ENCODE results near the gene LRTM1. TPM values are rescaled to one million over a fixed set of nuclear protein-coding genes. Genes with fewer than 3 reads are reported as not detected.

LRTM1 gene
- total and polyA plus RNA-seq, 2 of the 13 experiments (the other 11 are each of a cell fraction or from before 2014, with no cell fraction given) = not detected

DNA sequence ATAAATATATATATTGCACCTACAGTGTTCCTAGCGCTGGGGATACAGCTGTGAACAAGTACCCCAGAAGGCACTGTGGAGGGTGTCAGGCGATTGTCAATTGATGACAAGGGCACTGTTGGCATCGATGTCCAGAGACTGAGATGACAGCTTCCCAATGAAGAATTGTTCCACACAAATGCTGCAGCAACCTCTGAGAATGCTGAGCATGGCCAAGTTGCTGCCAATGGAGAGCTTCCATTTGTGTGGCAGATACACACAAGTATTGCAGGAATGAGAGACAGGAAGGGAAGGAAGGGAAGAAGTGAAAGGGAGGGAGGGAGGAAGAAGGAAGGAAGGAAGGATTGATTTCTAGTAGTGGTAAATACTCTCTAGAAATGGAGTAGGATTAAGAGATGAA lies 21.9 kb downstream of the LRTM1 start:
- Histone ChIP-seq H3K27ac (ENCODE audit: extremely low read length, insufficient read depth, low read length) (no peak overlapping the region), H3K9me3 (ENCODE audit: low read length) (no peaks in the 10 kb centered on the region), H4K20me1 (ENCODE audit: insufficient read depth, low read length) (no peaks in the 10 kb centered on the region), H3K4me1 (ENCODE audit: insufficient read depth, low read length) (no peaks in the 10 kb centered on the region), H3K36me3 (replicated peaks in 1 of 2; ENCODE audit: control insufficient read depth in 1 of 2, insufficient read depth in 2 of 2, low read length in 2 of 2) (no peaks in the 10 kb centered on the region), H3K9ac (ENCODE audit: insufficient read depth, low read depth, low read length) (no peak overlapping the region), H2AFZ (ENCODE audit: low read length) (no peak overlapping the region), H3K4me2 (ENCODE audit: low read depth, low read length) (no peak overlapping the region), H3K27me3 (ENCODE audit: control insufficient read depth in 1 of 2, insufficient read depth in 2 of 2, low read length in 2 of 2) (no peaks in the 10 kb centered on the region; a peak in 1 of 5 replicates), H3K79me2 (ENCODE audit: insufficient read depth, low read length) (no peaks in the 10 kb centered on the region), H3K4me3 (replicated peaks in 1 of 3; ENCODE audit: insufficient read depth in 1 of 3, low read depth in 2 of 3, low read length in 3 of 3) (no peak overlapping the region)
- POLR2A ChIA-PET = no interaction called here
- CTCF ChIA-PET (ENCODE audit: low intra/inter-chr PET ratio, low total read pairs) = no interaction called here
- in situ Hi-C loops (cut with HindIII; ENCODE audit: extremely low pct_ligation_motif_present, low pct_unique_long_range_greater_than_20kb) (no loop called here), intact Hi-C loops (cut with micrococcal nuclease; ENCODE audit: unreplicated experiment) (no loop called here)
- DNase-seq (ENCODE audit: low spot score) (no peak), FAIRE-seq (no peak), ATAC-seq (no peak)
- BruUV-seq (replicated peaks) = no TSS peak
- WGBS (ENCODE audit: low lambda C conversion rate) = 18% methylated on average over 3 of the region's 3 CpGs
- TF ChIP-seq ARNT (IDR thresholded peaks at IDR 0.05) (no peak), ZFY (CRISPR knock-in tag; IDR thresholded peaks at IDR 0.05) (no peak)
- TF ChIP-seq, protein P1, sequence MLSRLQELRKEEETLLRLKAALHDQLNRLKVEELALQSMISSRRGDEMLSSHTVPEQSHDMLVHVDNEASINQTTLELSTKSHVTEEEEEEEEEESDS (CRISPR knock-in tag; IDR thresholded peaks at IDR 0.05; ENCODE audit: borderline replicate concordance) = no peak

- Histone ChIP-seq H3K4me2 (ENCODE audit: low read depth, low read length) (no peak overlapping the region), H4K20me1 (ENCODE audit: insufficient read depth, low read length) (no peaks in the 10 kb centered on the region), H3K27ac (ENCODE audit: extremely low read length, insufficient read depth, low read length) (no peak overlapping the region), H3K9ac (ENCODE audit: insufficient read depth, low read depth, low read length) (no peak overlapping the region), H3K4me1 (ENCODE audit: insufficient read depth, low read length) (no peaks in the 10 kb centered on the region), H3K79me2 (ENCODE audit: insufficient read depth, low read length) (no peaks in the 10 kb centered on the region), H3K4me3 (replicated peaks in 1 of 3; ENCODE audit: insufficient read depth in 1 of 3, low read depth in 2 of 3, low read length in 3 of 3) (no peak overlapping the region), H3K36me3 (replicated peaks in 1 of 2; ENCODE audit: control insufficient read depth in 1 of 2, insufficient read depth in 2 of 2, low read length in 2 of 2) (no peaks in the 10 kb centered on the region), H3K27me3 (ENCODE audit: control insufficient read depth in 1 of 2, insufficient read depth in 2 of 2, low read length in 2 of 2) (no peaks in the 10 kb centered on the region; a peak in 1 of 5 replicates), H2AFZ (ENCODE audit: low read length) (no peak overlapping the region), H3K9me3 (ENCODE audit: low read length) (no peaks in the 10 kb centered on the region)
- CTCF ChIA-PET (ENCODE audit: low intra/inter-chr PET ratio, low total read pairs) = no interaction called here
- BruUV-seq (replicated peaks) = no TSS peak
- ATAC-seq = no peak
- FAIRE-seq = no peak
- intact Hi-C loops (cut with micrococcal nuclease; ENCODE audit: unreplicated experiment) (no loop called here), in situ Hi-C loops (cut with HindIII; ENCODE audit: extremely low pct_ligation_motif_present, low pct_unique_long_range_greater_than_20kb) (no loop called here)
- POLR2A ChIA-PET = no interaction called here
- no peak for DNase-seq (ENCODE audit: low spot score)
- WGBS (ENCODE audit: low lambda C conversion rate) = 3% methylated on average over 2 of the region's 2 CpGs
- TF ChIP-seq TSC22D2 (CRISPR knock-in tag; IDR thresholded peaks at IDR 0.05; ENCODE audit: borderline replicate concordance) (no peak), ZNF652 (CRISPR knock-in tag; IDR thresholded peaks at IDR 0.05; ENCODE audit: borderline replicate concordance, low read depth) (no peak), TBP (CRISPR knock-in tag; IDR thresholded peaks at IDR 0.05) (no peak)
- TF ChIP-seq, protein P2, sequence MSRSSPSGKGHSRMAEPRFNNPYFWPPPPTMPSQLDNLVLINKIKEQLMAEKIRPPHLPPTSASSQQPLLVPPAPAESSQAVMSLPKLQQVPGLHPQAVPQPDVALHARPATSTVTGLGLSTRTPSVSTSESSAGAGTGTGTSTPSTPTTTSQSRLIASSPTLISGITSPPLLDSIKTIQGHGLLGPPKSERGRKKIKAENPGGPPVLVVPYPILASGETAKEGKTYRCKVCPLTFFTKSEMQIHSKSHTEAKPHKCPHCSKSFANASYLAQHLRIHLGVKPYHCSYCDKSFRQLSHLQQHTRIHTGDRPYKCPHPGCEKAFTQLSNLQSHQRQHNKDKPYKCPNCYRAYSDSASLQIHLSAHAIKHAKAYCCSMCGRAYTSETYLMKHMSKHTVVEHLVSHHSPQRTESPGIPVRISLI (CRISPR knock-in tag; IDR thresholded peaks at IDR 0.05; ENCODE audit: borderline replicate concordance) = no peak
- TF ChIP-seq, protein P3, sequence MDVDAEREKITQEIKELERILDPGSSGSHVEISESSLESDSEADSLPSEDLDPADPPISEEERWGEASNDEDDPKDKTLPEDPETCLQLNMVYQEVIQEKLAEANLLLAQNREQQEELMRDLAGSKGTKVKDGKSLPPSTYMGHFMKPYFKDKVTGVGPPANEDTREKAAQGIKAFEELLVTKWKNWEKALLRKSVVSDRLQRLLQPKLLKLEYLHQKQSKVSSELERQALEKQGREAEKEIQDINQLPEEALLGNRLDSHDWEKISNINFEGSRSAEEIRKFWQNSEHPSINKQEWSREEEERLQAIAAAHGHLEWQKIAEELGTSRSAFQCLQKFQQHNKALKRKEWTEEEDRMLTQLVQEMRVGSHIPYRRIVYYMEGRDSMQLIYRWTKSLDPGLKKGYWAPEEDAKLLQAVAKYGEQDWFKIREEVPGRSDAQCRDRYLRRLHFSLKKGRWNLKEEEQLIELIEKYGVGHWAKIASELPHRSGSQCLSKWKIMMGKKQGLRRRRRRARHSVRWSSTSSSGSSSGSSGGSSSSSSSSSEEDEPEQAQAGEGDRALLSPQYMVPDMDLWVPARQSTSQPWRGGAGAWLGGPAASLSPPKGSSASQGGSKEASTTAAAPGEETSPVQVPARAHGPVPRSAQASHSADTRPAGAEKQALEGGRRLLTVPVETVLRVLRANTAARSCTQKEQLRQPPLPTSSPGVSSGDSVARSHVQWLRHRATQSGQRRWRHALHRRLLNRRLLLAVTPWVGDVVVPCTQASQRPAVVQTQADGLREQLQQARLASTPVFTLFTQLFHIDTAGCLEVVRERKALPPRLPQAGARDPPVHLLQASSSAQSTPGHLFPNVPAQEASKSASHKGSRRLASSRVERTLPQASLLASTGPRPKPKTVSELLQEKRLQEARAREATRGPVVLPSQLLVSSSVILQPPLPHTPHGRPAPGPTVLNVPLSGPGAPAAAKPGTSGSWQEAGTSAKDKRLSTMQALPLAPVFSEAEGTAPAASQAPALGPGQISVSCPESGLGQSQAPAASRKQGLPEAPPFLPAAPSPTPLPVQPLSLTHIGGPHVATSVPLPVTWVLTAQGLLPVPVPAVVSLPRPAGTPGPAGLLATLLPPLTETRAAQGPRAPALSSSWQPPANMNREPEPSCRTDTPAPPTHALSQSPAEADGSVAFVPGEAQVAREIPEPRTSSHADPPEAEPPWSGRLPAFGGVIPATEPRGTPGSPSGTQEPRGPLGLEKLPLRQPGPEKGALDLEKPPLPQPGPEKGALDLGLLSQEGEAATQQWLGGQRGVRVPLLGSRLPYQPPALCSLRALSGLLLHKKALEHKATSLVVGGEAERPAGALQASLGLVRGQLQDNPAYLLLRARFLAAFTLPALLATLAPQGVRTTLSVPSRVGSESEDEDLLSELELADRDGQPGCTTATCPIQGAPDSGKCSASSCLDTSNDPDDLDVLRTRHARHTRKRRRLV (CRISPR knock-in tag; IDR thresholded peaks at IDR 0.05) = no peak
Measured at GRCh38 chr3:54905261-54905888, 22.5 kb downstream of the LRTM1 start.

Data from HepG2 (cell line).